NB4 (cell line): ENCODE data around the gene MYBPC2.

Source experiments
- DNase-seq: peaks from one replicate; pipeline ENCODE4 v3.0.0; 2010; ENCODE audit warnings: low read depth
- H3K4me3 ChIP-seq: one replicate; pipeline ENCODE4 v1.5.1; 2011; ENCODE audit warnings: mild to moderate bottlenecking, low read depth, low read length, moderate library complexity
- CTCF ChIP-seq: IDR thresholded peaks from one replicate; pipeline ENCODE4 v1.5.1; 2012; ENCODE audit warnings: low read depth, low read length
- MAX ChIP-seq: IDR thresholded peaks from 2 replicates; pipeline ENCODE4 v1.6.1; 2011; ENCODE audit warnings: low read depth, low read length
- MYC ChIP-seq: IDR thresholded peaks from 2 replicates; pipeline ENCODE4 v1.6.1; 2011; ENCODE audit warnings: low read depth, low read length
- POLR2A ChIP-seq: IDR thresholded peaks from 2 replicates; pipeline ENCODE4 v1.6.1; 2011; ENCODE audit warnings: mild to moderate bottlenecking; ENCODE audit not compliant: insufficient read length; ENCODE audit errors: extremely low read depth

Gene MYBPC2

GRCh38 chr19:50399368-50399745 is 33.3 kb upstream of the MYBPC2 start:
- TF ChIP-seq MYC (no peak), CTCF (no peak), MAX (no peak), POLR2A (no peak)
- DNase-seq, result no peak
- no peak overlapping the region for H3K4me3 ChIP-seq

GRCh38 chr19:50401605-50402450 is 30.9 kb upstream of the MYBPC2 start:
- TF ChIP-seq POLR2A, result no peak
- no peak for TF ChIP-seq MAX
- TF ChIP-seq CTCF, result no peak
- no peak for TF ChIP-seq MYC

GRCh38 chr19:50402544-50403301 is 30.0 kb upstream of the MYBPC2 start:
- TF ChIP-seq MYC, result no peak
- TF ChIP-seq MAX, result no peak
- no peak for TF ChIP-seq POLR2A
- no peak for TF ChIP-seq CTCF
- no peak overlapping the region for H3K4me3 ChIP-seq
- no peak for DNase-seq

More at GRCh38 chr19:50401605-50402450, 30.9 kb upstream of the MYBPC2 start:
- H3K4me3 ChIP-seq, result no peak overlapping the region
- DNase-seq, result no peak

- no peak overlapping the region for H3K4me3 ChIP-seq
- no peak for DNase-seq
- no peak for TF ChIP-seq MYC
- no peak for TF ChIP-seq MAX
- no peak for TF ChIP-seq CTCF
- no peak for TF ChIP-seq POLR2A
Measured at GRCh38 chr19:50406156-50406820, 26.4 kb upstream of the MYBPC2 start.

GRCh38 chr19:50406829-50407228 is 25.9 kb upstream of the MYBPC2 start:
- DNase-seq, result no peak
- no peak for TF ChIP-seq CTCF
- TF ChIP-seq POLR2A, result no peak
- TF ChIP-seq MYC, result no peak
- no peak overlapping the region for H3K4me3 ChIP-seq
